ENCODE measurements around the gene TJAP1. TPM values are rescaled to one million over a fixed set of nuclear protein-coding genes. Genes with fewer than 3 reads are reported as not detected.

TJAP1 gene
- 10.5 TPM for total RNA-seq
- polyA plus RNA-seq: 29.7 TPM

- Histone ChIP-seq H3K36me3 (ENCODE audit: insufficient read depth) (no peaks in the 10 kb centered on the region), H3K4me3 (ENCODE audit: low read depth, low read length) (peak within 1 kb of the TSS; percentile 93), H3K27ac (ENCODE audit: low read depth) (peak within 1 kb of the TSS; percentile 61), H3K4me1 (ENCODE audit: insufficient read depth) (no peaks in the 10 kb centered on the region)
- DNase-seq (ENCODE audit: extremely low spot score): peak; percentile 75
- WGBS: 1% methylated on average over 34 of the region's 34 CpGs
Measured at GRCh38 chr6:43477235-43478007, at the start of gene TJAP1. TJAP1 (plus strand) TSS chr6:43477570; CDS start chr6:43499002, 21,432 bp downstream.

GRCh38 chr6:43428112-43428570, 49.2 kb upstream of the TJAP1 start:
- H3K4me1 ChIP-seq (ENCODE audit: insufficient read depth): no peaks in the 10 kb centered on the region
- 16% methylated on average over 12 of the region's 12 CpGs for WGBS
- no peak for DNase-seq (ENCODE audit: extremely low spot score)
- H3K4me3 ChIP-seq (ENCODE audit: low read depth, low read length): peak overlapping the region; percentile 71
- peak overlapping the region; percentile 51 for H3K27ac ChIP-seq (ENCODE audit: low read depth)
- H3K36me3 ChIP-seq (ENCODE audit: insufficient read depth): no peaks in the 10 kb centered on the region

GRCh38 chr6:43428874-43429273, 48.5 kb upstream of the TJAP1 start:
- Histone ChIP-seq H3K4me1 (ENCODE audit: insufficient read depth) (no peaks in the 10 kb centered on the region), H3K36me3 (ENCODE audit: insufficient read depth) (no peaks in the 10 kb centered on the region), H3K4me3 (ENCODE audit: low read depth, low read length) (no peak overlapping the region), H3K27ac (ENCODE audit: low read depth) (no peak overlapping the region)
- 87% methylated on average over 3 of the region's 3 CpGs for WGBS
- no peak for DNase-seq (ENCODE audit: extremely low spot score)

- Histone ChIP-seq H3K27ac (ENCODE audit: low read depth) (no peak overlapping the region), H3K4me1 (ENCODE audit: insufficient read depth) (no peaks in the 10 kb centered on the region), H3K4me3 (ENCODE audit: low read depth, low read length) (no peak overlapping the region), H3K36me3 (ENCODE audit: insufficient read depth) (no peaks in the 10 kb centered on the region)
- DNase-seq (ENCODE audit: extremely low spot score): no peak
- WGBS: 93% methylated on average over 19 of the region's 19 CpGs
Measured at GRCh38 chr6:43432009-43432945, 45.1 kb upstream of the TJAP1 start.

- Histone ChIP-seq H3K27ac (ENCODE audit: low read depth) (no peak overlapping the region), H3K4me1 (ENCODE audit: insufficient read depth) (no peaks in the 10 kb centered on the region), H3K36me3 (ENCODE audit: insufficient read depth) (no peaks in the 10 kb centered on the region), H3K4me3 (ENCODE audit: low read depth, low read length) (no peak overlapping the region)
- WGBS: 95% methylated on average over 8 of the region's 8 CpGs
- DNase-seq (ENCODE audit: extremely low spot score): no peak
Measured at GRCh38 chr6:43433148-43433547, 44.2 kb upstream of the TJAP1 start.

GRCh38 chr6:43434001-43434840, 43.1 kb upstream of the TJAP1 start:
- no peaks in the 10 kb centered on the region for H3K4me1 ChIP-seq (ENCODE audit: insufficient read depth)
- no peak overlapping the region for H3K27ac ChIP-seq (ENCODE audit: low read depth)
- no peak for DNase-seq (ENCODE audit: extremely low spot score)
- H3K36me3 ChIP-seq (ENCODE audit: insufficient read depth): no peaks in the 10 kb centered on the region
- no peak overlapping the region for H3K4me3 ChIP-seq (ENCODE audit: low read depth, low read length)
- WGBS: 87% methylated on average over 15 of the region's 15 CpGs

- no peaks in the 10 kb centered on the region for H3K4me1 ChIP-seq (ENCODE audit: insufficient read depth)
- DNase-seq (ENCODE audit: extremely low spot score): no peak
- 96% methylated on average over 4 of the region's 4 CpGs for WGBS
- H3K36me3 ChIP-seq (ENCODE audit: insufficient read depth): no peaks in the 10 kb centered on the region
- H3K4me3 ChIP-seq (ENCODE audit: low read depth, low read length): no peak overlapping the region
- no peak overlapping the region for H3K27ac ChIP-seq (ENCODE audit: low read depth)
Measured at GRCh38 chr6:43434943-43435342, 42.4 kb upstream of the TJAP1 start.

- Histone ChIP-seq H3K27ac (ENCODE audit: low read depth) (peak overlapping the region; percentile 24), H3K36me3 (ENCODE audit: insufficient read depth) (no peaks in the 10 kb centered on the region), H3K4me1 (ENCODE audit: insufficient read depth) (no peaks in the 10 kb centered on the region), H3K4me3 (ENCODE audit: low read depth, low read length) (no peak overlapping the region)
- no peak for DNase-seq (ENCODE audit: extremely low spot score)
- WGBS: 87% methylated on average over 9 of the region's 9 CpGs
Measured at GRCh38 chr6:43435682-43436437, 41.5 kb upstream of the TJAP1 start.

GRCh38 chr6:43436577-43437282, 40.6 kb upstream of the TJAP1 start:
- DNase-seq (ENCODE audit: extremely low spot score): peak; percentile 85
- Histone ChIP-seq H3K27ac (ENCODE audit: low read depth) (peak overlapping the region; percentile 33), H3K4me3 (ENCODE audit: low read depth, low read length) (no peak overlapping the region), H3K4me1 (ENCODE audit: insufficient read depth) (no peaks in the 10 kb centered on the region), H3K36me3 (ENCODE audit: insufficient read depth) (no peaks in the 10 kb centered on the region)
- 17% methylated on average over 5 of the region's 5 CpGs for WGBS

- H3K4me3 ChIP-seq (ENCODE audit: low read depth, low read length): no peak overlapping the region
- no peaks in the 10 kb centered on the region for H3K4me1 ChIP-seq (ENCODE audit: insufficient read depth)
- DNase-seq (ENCODE audit: extremely low spot score): no peak
- H3K36me3 ChIP-seq (ENCODE audit: insufficient read depth): no peaks in the 10 kb centered on the region
- H3K27ac ChIP-seq (ENCODE audit: low read depth): no peak overlapping the region
- WGBS: 67% methylated on average over 4 of the region's 4 CpGs
Measured at GRCh38 chr6:43437700-43438099, 39.7 kb upstream of the TJAP1 start.

- Histone ChIP-seq H3K4me3 (ENCODE audit: low read depth, low read length) (no peak overlapping the region), H3K27ac (ENCODE audit: low read depth) (no peak overlapping the region), H3K36me3 (ENCODE audit: insufficient read depth) (peaks cover 5% of the 10 kb centered on the region), H3K4me1 (ENCODE audit: insufficient read depth) (no peaks in the 10 kb centered on the region)
- DNase-seq (ENCODE audit: extremely low spot score): no peak
- WGBS: 92% methylated on average over 14 of the region's 14 CpGs
Measured at GRCh38 chr6:43442935-43443334, 34.4 kb upstream of the TJAP1 start.

- H3K36me3 ChIP-seq (ENCODE audit: insufficient read depth): peaks cover 5% of the 10 kb centered on the region
- no peaks in the 10 kb centered on the region for H3K4me1 ChIP-seq (ENCODE audit: insufficient read depth)
- no peak overlapping the region for H3K27ac ChIP-seq (ENCODE audit: low read depth)
- no peak overlapping the region for H3K4me3 ChIP-seq (ENCODE audit: low read depth, low read length)
- no peak for DNase-seq (ENCODE audit: extremely low spot score)
- 90% methylated on average over 10 of the region's 10 CpGs for WGBS
Measured at GRCh38 chr6:43444036-43444435, 33.3 kb upstream of the TJAP1 start.

Data from urinary bladder (tissue), 4 donors.